Measurements from ENCODE around the gene SRRM3.

SRRM3 gene

DNA sequence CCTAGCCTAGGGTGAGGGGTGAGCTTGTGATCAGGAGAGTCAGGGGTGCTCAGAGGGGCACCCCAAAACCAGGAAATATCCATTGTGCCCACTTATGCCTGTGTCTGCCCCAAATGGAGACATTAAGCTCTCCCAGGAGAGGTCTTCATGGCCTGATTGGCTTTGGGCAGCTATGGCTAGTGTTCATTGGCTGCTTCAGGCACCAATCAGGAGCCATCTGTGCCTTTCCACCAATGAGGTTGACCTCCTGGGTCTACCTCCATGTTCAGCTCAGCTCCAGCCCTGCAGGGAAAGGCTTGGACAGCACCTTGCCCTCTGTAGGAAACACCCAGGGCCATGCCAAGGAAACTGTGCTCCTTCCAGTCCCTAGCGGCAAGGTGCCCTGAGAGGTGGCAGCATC lies 76.8 kb downstream of the SRRM3 start:
- Mint-ChIP-seq H3K36me3 (ENCODE audit: low read depth) (no peaks in the 10 kb centered on the region), H3K4me3 (no peak overlapping the region), H3K9me3 (no peaks in the 10 kb centered on the region), H3K27ac (no peak overlapping the region), H3K27me3 (ENCODE audit: low read depth, poor library complexity) (peaks cover 90% of the 10 kb centered on the region), H3K4me1 (peaks cover 18% of the 10 kb centered on the region)
- no peak for DNase-seq
- TF ChIP-seq, protein P1, sequence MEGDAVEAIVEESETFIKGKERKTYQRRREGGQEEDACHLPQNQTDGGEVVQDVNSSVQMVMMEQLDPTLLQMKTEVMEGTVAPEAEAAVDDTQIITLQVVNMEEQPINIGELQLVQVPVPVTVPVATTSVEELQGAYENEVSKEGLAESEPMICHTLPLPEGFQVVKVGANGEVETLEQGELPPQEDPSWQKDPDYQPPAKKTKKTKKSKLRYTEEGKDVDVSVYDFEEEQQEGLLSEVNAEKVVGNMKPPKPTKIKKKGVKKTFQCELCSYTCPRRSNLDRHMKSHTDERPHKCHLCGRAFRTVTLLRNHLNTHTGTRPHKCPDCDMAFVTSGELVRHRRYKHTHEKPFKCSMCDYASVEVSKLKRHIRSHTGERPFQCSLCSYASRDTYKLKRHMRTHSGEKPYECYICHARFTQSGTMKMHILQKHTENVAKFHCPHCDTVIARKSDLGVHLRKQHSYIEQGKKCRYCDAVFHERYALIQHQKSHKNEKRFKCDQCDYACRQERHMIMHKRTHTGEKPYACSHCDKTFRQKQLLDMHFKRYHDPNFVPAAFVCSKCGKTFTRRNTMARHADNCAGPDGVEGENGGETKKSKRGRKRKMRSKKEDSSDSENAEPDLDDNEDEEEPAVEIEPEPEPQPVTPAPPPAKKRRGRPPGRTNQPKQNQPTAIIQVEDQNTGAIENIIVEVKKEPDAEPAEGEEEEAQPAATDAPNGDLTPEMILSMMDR (IDR thresholded peaks at IDR 0.05) = no peak

- Mint-ChIP-seq H3K36me3 (ENCODE audit: low read depth) (no peaks in the 10 kb centered on the region), H3K27ac (peak overlapping the region; percentile 55), H3K27me3 (ENCODE audit: low read depth, poor library complexity) (peaks cover 96% of the 10 kb centered on the region), H3K4me3 (peak overlapping the region; percentile 76), H3K9me3 (no peaks in the 10 kb centered on the region), H3K4me1 (peaks cover 14% of the 10 kb centered on the region)
- DNase-seq = peak; percentile 38
- TF ChIP-seq, protein P1 (IDR thresholded peaks at IDR 0.05) = no peak
Measured at GRCh38 chr7:76280408-76280807, 78.7 kb downstream of the SRRM3 start.

- TF ChIP-seq, protein P1 (IDR thresholded peaks at IDR 0.05) = no peak
- H3K4me1 Mint-ChIP-seq = peaks cover 14% of the 10 kb centered on the region
- H3K9me3 Mint-ChIP-seq = no peaks in the 10 kb centered on the region
- DNase-seq = peak; percentile 59
- peaks cover 93% of the 10 kb centered on the region for H3K27me3 Mint-ChIP-seq (ENCODE audit: low read depth, poor library complexity)
- peak overlapping the region; percentile 55 for H3K27ac Mint-ChIP-seq
- peak overlapping the region; percentile 76 for H3K4me3 Mint-ChIP-seq
- no peaks in the 10 kb centered on the region for H3K36me3 Mint-ChIP-seq (ENCODE audit: low read depth)
Measured at GRCh38 chr7:76281006-76281705, 79.5 kb downstream of the SRRM3 start.

DNA sequence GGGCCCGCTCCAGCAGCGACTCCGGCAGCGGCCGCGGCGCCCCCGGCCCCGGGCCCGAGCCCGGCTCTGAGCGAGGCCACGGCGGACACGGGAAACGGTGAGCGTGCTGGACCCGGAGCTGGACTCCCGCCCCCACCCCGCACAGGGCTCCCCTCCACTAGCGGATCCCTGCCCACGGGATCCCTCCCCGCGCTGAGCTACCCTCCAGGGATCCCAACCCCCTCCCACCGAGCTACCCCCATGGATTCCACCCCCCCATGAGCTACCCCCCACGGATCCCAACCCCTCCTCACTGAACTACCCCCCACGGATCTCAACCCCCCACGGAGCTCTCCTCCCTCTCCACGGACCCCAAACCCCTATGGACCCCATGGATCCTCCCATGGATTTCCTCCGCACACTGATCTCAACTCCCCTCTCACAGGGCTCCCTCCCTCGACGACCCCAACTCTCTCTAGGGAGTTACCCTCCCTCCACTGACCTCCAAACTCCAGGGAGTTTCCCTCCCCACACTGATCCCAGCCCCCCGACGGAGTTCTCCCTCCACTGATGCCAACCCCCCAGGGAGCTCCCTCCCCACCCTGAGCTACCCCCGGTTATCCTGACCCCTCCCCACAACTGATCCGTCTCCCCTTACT lies 80.1 kb downstream of the SRRM3 start:
- Mint-ChIP-seq H3K4me1 (peaks cover 18% of the 10 kb centered on the region), H3K36me3 (ENCODE audit: low read depth) (no peaks in the 10 kb centered on the region), H3K9me3 (no peaks in the 10 kb centered on the region), H3K27me3 (ENCODE audit: low read depth, poor library complexity) (peaks cover 93% of the 10 kb centered on the region), H3K4me3 (peak overlapping the region; percentile 81), H3K27ac (no peak overlapping the region)
- TF ChIP-seq, protein P1 (IDR thresholded peaks at IDR 0.05) = no peak
- DNase-seq = no peak

- Mint-ChIP-seq H3K4me1 (peaks cover 18% of the 10 kb centered on the region), H3K36me3 (ENCODE audit: low read depth) (no peaks in the 10 kb centered on the region), H3K27ac (no peak overlapping the region), H3K9me3 (no peaks in the 10 kb centered on the region), H3K4me3 (peak overlapping the region; percentile 81), H3K27me3 (ENCODE audit: low read depth, poor library complexity) (peaks cover 87% of the 10 kb centered on the region)
- DNase-seq = peak; percentile 75
- TF ChIP-seq, protein P1 (IDR thresholded peaks at IDR 0.05) = no peak
Measured at GRCh38 chr7:76282344-76283253, 80.9 kb downstream of the SRRM3 start.

Data from nephron progenitor cell (in vitro differentiated cells).